ENCODE data around the gene HIGD1A. TPM values are rescaled to one million over a fixed set of nuclear protein-coding genes. Genes with fewer than 3 reads are reported as not detected.

Gene HIGD1A
- total and polyA plus RNA-seq, 9 of the 15 experiments (the other 6 are each of a cell fraction or from before 2014, with no cell fraction given) = 165 to 1,185 (median 333) TPM

- peak; percentile 29; the same call in 1 of the 2 replicates for TF ChIP-seq MGA (IDR thresholded peaks at IDR 0.05)
- 0 out of 2 replicates have a peak, but pooled peaks have one; percentile 44 for TF ChIP-seq SMAD4 (CRISPR knock-in tag; conservative IDR thresholded peaks at IDR 0.05)
- no peak for TF ChIP-seq PURB (CRISPR knock-in tag; IDR thresholded peaks at IDR 0.05; ENCODE audit: low read depth)
- no peak for TF ChIP-seq KAT7 (CRISPR knock-in tag; IDR thresholded peaks at IDR 0.05; ENCODE audit: borderline replicate concordance)
- TF ChIP-seq ZNF592 (IDR thresholded peaks at IDR 0.05) = no peak
- TF ChIP-seq ETV6 (IDR thresholded peaks at IDR 0.05; ENCODE audit: borderline replicate concordance in 1 of 2, low read depth in 2 of 2, low read length in 1 of 2) = peak; percentile 87 to 94
- no peak for TF ChIP-seq ETV6 (CRISPR knock-in tag; IDR thresholded peaks at IDR 0.05; ENCODE audit: borderline replicate concordance)
- no peak for TF ChIP-seq RAD51 (IDR thresholded peaks at IDR 0.05; ENCODE audit: borderline replicate concordance, low read depth)
- no peak for TF ChIP-seq TCFL5 (CRISPR knock-in tag; conservative IDR thresholded peaks at IDR 0.05)
These were observed 42.6 kb upstream of the HIGD1A start (continued) for GRCh38 chr3:42846685-42847522.
